Activated naive CD4-positive, alpha-beta T cell treated with anti-CD3 and anti-CD28 coated beads, Interleukin-2, amount 50 U/mL, for 24 hours (primary cell): ENCODE data around the gene CPED1.
"Not testable (repeated sequence)": the region's sequence is repeated elsewhere in the genome, so short reads cannot be mapped to it uniquely, and the experiment has no call there.

Experiments used
- H3K27ac Mint-ChIP-seq: one replicate; pipeline ENCODE4 v1.8.0; 2021; ENCODE audit warnings: mild to moderate bottlenecking, mixed read lengths
- H3K27me3 Mint-ChIP-seq: one replicate; pipeline ENCODE4 v1.8.0; 2021; ENCODE audit warnings: mixed read lengths
- H3K36me3 Mint-ChIP-seq: one replicate; pipeline ENCODE4 v1.8.0; 2021; ENCODE audit warnings: mixed read lengths
- H3K4me1 Mint-ChIP-seq: one replicate; pipeline ENCODE4 v1.8.0; 2021; ENCODE audit warnings: mixed read lengths
- H3K4me3 Mint-ChIP-seq: one replicate; pipeline ENCODE4 v1.8.0; 2021; ENCODE audit warnings: mild to moderate bottlenecking, mixed read lengths
- H3K9me3 Mint-ChIP-seq: one replicate; pipeline ENCODE4 v1.8.0; 2021; ENCODE audit warnings: mixed read lengths

The CPED1 gene

DNA sequence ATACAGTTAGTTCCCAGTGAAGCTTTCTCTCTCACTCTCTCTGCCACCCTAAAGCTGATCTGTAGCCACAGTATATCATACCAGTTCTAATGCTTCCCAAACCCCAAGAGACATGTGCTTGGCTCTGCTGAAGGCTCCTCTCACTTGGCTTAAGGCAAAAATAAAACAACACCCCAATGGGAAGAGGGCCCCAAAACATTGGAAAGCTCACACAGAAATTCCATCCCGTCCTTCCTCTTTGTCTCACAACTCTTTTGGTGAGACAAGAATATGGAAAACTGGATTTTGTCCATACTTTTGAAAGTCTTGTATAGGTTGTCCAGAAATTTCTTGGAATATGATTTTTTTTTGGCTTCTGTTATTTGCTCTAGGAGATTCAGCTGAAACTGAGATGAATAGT is 284.2 kb downstream of the CPED1 start:
- Mint-ChIP-seq H3K27me3 (peaks cover 14% of the 10 kb centered on the region), H3K4me3 (no peak overlapping the region), H3K36me3 (no peaks in the 10 kb centered on the region), H3K27ac (no peak overlapping the region), H3K9me3 (peaks cover 8% of the 10 kb centered on the region), H3K4me1 (peaks cover under 1% of the 10 kb centered on the region)

DNA sequence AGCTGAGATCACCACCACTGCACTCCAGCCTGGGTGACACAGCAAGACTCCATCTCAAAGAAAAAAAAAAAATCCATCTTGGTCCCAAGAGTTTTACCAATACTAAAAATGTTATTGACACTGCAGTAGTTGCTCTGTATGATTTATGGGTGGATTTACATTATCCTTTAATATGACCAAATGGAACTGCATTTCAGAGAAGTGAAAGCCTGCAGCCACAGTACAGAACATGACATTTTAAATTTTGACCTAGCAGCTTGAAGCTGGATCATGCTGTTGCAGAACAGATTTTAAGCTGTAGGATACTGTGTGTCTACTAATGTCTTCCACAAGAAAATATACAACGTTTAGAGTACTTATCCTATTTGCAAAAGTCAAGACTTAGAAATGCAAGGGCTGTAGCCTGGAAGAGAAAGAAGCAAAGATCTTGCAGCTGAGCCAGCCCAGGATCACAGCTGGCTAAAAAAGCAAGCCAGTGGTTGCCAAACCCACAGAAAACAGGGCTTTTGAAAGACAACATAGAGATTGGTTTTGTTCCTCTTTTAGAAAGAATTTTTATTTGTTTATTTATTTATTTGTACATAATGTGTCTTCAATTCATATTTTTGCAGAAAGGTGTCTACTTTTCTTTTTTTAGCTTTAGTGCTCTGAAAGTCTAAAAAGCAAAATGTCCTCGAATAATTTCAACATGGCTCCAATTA is 285.1 kb downstream of the CPED1 start:
- peaks cover 14% of the 10 kb centered on the region for H3K27me3 Mint-ChIP-seq
- no peak overlapping the region for H3K27ac Mint-ChIP-seq
- no peaks in the 10 kb centered on the region for H3K36me3 Mint-ChIP-seq
- H3K4me3 Mint-ChIP-seq: no peak overlapping the region
- peaks cover 8% of the 10 kb centered on the region for H3K9me3 Mint-ChIP-seq
- H3K4me1 Mint-ChIP-seq: peaks cover 7% of the 10 kb centered on the region

DNA sequence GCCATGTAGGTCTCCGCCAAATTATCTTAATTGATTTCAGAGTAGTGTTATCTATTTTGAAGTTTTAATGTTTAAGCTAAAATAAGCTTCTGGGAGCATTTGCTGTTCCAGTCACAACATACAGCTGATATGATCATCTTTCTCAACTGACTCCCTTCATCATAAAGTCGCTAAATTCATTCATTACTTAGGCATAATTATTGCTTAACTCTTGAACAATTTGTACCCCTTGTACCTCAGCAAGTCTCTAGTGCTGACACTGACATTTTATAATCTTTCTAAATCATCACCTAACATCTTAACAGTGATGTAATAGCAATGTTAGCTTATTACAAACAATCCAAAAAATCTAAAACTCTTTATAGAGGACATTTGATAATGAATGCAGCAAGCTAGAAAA is 286.0 kb downstream of the CPED1 start:
- H3K9me3 Mint-ChIP-seq: peaks cover 8% of the 10 kb centered on the region
- H3K4me3 Mint-ChIP-seq: no peak overlapping the region
- H3K27ac Mint-ChIP-seq: no peak overlapping the region
- peaks cover 12% of the 10 kb centered on the region for H3K4me1 Mint-ChIP-seq
- H3K36me3 Mint-ChIP-seq: no peaks in the 10 kb centered on the region
- H3K27me3 Mint-ChIP-seq: peaks cover 16% of the 10 kb centered on the region

DNA sequence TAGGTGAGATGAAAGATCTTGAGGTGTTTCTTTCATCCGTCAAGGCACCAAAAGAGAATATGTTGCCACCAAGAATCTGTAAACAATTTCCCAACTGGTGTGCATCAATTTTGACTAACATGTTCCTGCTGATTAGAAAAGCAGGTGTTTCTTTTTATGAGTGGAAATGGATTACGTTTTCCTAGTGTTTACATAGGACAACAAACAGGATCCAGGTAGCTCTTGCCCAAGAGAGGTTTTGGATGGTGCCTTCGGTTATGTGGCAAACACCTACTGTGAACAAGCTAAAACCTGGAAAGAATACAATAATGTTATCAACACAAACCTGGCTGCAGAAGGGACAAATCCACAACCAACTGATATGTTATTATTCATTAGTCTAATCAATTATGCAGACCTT is 286.7 kb downstream of the CPED1 start:
- H3K27ac Mint-ChIP-seq: no peak overlapping the region
- peaks cover 13% of the 10 kb centered on the region for H3K4me1 Mint-ChIP-seq
- H3K27me3 Mint-ChIP-seq: peaks cover 13% of the 10 kb centered on the region
- peaks cover 8% of the 10 kb centered on the region for H3K9me3 Mint-ChIP-seq
- H3K4me3 Mint-ChIP-seq: no peak overlapping the region
- no peaks in the 10 kb centered on the region for H3K36me3 Mint-ChIP-seq

DNA sequence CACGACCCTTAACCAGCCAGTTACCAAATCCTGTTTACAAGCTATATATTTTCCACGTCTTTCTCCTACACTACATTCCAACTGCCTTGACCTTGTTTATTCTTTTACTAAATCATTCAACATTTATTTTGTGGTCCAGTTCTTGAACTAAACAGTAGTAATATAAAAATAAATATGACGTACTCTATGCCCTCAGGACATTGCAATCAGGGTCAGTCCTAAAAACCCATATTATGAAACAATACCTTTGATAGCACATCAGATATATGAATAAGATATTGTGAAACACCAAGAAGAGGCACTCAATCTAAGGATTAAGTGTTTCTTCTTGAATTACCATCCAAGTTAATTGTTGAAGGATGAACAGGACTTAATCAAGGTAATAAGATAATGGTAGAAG is 287.8 kb downstream of the CPED1 start:
- Mint-ChIP-seq H3K27ac (no peak overlapping the region), H3K4me1 (peaks cover 13% of the 10 kb centered on the region), H3K27me3 (peaks cover 13% of the 10 kb centered on the region), H3K4me3 (no peak overlapping the region), H3K36me3 (no peaks in the 10 kb centered on the region), H3K9me3 (peaks cover 8% of the 10 kb centered on the region)

DNA sequence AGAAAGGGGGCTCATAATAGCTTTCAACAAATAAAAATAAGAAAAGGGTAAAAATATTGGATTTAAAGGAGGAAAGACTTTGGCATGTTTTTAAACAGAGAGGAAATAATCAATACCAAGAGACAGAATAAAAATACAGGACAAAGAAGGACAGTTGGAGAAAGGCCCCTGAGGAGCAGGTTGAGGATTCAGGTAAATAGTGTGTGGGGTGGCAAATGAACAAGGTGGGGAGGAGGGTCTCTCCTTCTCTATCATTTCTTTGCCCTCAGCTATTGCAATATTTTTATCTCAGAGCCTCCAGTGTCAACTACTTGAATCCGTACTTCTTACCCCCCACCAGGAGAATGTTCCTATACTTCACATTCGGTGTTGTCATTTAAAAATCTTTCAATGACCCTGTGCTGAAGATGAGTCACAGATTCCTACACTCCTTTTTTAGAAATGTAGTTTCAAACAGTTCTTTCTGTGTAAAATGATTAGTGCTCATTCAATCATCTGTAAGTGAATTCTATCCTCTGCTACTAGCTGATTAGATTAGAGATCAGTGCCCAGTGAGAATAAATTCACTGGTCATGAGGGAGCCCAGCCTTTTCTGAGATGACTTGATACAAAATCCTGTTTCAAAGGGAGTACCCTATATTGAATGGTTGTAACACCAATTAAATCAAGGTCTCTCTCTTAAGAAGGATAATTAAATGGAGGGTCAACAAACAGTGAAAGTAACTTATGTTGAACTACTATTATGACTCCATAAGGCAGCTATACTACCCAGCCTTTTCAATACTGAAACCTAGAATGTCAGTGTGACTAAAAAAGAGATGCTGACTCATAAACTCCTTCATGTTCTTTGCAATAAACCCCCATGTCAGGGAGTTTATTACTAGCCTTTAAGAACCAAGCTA is 289.9 kb downstream of the CPED1 start:
- H3K4me1 Mint-ChIP-seq: peaks cover 13% of the 10 kb centered on the region
- no peaks in the 10 kb centered on the region for H3K36me3 Mint-ChIP-seq
- peaks cover 11% of the 10 kb centered on the region for H3K27me3 Mint-ChIP-seq
- H3K27ac Mint-ChIP-seq: no peak overlapping the region
- H3K4me3 Mint-ChIP-seq: no peak overlapping the region
- H3K9me3 Mint-ChIP-seq: peaks cover 8% of the 10 kb centered on the region

DNA sequence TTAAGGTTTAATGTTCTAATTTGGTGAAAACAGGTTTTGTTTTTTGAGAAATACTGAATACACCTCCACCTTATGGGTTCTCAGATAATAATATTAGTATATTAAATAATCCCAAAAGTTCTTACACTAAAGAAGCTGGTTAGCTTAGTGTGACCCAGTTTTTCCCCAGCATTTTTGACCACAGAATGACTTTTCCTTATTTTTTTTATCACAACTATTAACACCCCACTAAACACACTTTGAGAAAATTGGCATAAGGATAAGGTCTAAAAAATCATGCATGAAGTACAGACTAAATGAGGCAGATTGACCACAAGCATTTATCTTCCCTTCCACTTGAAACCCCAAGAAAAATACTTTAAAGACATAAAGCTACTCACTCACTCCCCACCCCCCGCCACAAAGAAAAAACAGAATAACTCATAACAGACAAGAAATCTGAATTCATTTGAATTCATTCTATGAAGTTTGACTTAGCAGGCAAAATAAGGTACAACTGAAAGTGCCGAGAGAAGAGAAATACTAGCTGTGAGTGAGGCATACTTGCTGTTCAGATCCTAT is 290.6 kb downstream of the CPED1 start:
- Mint-ChIP-seq H3K4me1 (peaks cover 13% of the 10 kb centered on the region), H3K9me3 (peaks cover 8% of the 10 kb centered on the region), H3K27me3 (peaks cover 7% of the 10 kb centered on the region), H3K36me3 (no peaks in the 10 kb centered on the region), H3K27ac (no peak overlapping the region), H3K4me3 (no peak overlapping the region)

DNA sequence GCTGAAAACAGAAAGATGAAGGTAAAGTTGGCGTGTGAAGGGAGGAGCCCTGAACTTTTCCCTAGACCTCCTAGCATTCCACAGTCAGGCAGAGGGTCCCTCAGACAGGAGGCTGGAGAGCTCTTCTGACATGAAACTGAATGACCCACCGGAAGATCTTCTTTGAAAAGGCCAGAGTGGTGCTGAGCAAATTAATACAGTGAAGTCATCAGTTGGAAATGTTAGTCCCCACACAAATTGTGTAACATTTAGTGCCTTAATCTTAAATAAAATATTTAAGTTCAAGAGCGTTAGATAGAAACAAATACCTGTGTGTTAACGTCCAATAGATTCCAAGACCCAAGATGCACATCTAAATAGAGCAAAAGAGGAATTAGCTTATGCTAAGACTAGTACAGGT is 291.3 kb downstream of the CPED1 start:
- Mint-ChIP-seq H3K36me3 (no peaks in the 10 kb centered on the region), H3K4me1 (peaks cover 13% of the 10 kb centered on the region), H3K9me3 (peaks cover 8% of the 10 kb centered on the region), H3K27me3 (peaks cover 7% of the 10 kb centered on the region), H3K27ac (no peak overlapping the region), H3K4me3 (no peak overlapping the region)

DNA sequence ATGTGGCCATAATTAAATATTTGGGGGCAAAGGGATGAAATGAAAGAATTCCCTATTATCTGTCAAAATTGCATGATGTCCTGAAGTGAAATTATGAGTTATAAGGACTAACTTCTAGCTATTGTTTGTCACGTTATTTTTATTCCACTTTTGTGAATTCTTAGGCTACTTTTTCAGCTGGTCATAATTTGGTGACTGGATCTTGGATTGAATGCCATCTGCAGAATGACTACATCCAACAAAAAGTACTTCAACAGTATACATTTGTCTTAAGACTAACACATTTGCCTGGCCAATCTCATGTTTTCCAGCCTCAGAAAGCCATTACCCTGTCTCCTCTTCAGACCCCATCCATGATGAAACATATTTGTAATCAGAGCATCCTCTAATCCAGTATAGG is 292.1 kb downstream of the CPED1 start:
- H3K4me3 Mint-ChIP-seq: no peak overlapping the region
- H3K27me3 Mint-ChIP-seq: peaks cover 6% of the 10 kb centered on the region
- H3K27ac Mint-ChIP-seq: no peak overlapping the region
- H3K4me1 Mint-ChIP-seq: peaks cover 13% of the 10 kb centered on the region
- no peaks in the 10 kb centered on the region for H3K36me3 Mint-ChIP-seq
- peaks cover 8% of the 10 kb centered on the region for H3K9me3 Mint-ChIP-seq

DNA sequence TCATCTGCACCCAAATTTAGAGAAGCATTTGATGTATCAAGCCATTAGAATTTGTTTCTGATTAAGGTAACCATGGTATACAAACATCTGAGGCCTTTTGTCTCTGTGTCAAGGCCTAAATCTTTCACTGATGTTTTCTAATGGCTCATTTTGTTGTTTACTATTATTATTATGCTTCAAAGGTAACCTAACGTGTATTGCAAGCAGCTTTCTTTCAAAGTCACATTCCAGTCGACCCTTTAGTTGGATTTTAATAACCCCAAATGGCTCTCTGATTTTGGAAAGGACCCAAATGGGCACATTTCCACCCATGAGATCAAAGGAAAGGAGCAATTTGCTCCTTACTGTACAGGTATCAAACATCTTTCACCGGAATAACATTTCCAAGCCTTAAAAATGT is 293.6 kb downstream of the CPED1 start:
- H3K9me3 Mint-ChIP-seq: no peaks in the 10 kb centered on the region
- H3K27ac Mint-ChIP-seq: no peak overlapping the region
- no peaks in the 10 kb centered on the region for H3K36me3 Mint-ChIP-seq
- H3K27me3 Mint-ChIP-seq: peaks cover 3% of the 10 kb centered on the region
- peaks cover 13% of the 10 kb centered on the region for H3K4me1 Mint-ChIP-seq
- no peak overlapping the region for H3K4me3 Mint-ChIP-seq

DNA sequence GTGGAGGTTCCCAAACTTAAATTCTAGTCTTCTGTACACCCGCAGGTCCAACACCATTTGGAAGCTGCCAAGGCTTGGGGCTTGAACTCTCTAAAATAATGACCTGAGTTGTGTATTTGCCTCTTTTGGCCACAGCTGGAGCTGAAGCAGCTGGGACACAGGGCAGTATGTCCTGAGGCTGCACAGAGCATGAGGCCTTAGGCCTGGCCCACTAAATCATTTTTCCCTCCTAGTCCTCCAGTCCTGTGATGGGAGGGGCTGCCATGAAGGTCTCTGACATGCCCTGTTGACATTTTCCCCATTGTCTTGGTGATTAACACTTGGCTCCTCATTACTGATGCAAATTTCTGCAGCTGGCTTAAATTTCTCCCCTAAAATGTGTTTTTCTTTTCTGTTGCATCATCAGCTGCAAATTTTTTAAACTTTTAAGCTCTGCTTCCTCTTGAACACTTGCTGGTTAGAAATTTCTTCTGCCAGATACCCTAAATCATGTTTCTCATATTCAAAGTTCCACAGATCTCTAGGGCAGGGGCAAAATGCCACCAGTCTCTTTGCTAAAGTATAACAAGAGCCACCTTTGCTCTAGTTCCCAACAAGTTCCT is 296.7 kb downstream of the CPED1 start:
- H3K4me3 Mint-ChIP-seq: no peak overlapping the region
- H3K9me3 Mint-ChIP-seq: no peaks in the 10 kb centered on the region
- H3K4me1 Mint-ChIP-seq: no peaks in the 10 kb centered on the region
- H3K27me3 Mint-ChIP-seq: no peaks in the 10 kb centered on the region
- no peak overlapping the region for H3K27ac Mint-ChIP-seq
- H3K36me3 Mint-ChIP-seq: no peaks in the 10 kb centered on the region

DNA sequence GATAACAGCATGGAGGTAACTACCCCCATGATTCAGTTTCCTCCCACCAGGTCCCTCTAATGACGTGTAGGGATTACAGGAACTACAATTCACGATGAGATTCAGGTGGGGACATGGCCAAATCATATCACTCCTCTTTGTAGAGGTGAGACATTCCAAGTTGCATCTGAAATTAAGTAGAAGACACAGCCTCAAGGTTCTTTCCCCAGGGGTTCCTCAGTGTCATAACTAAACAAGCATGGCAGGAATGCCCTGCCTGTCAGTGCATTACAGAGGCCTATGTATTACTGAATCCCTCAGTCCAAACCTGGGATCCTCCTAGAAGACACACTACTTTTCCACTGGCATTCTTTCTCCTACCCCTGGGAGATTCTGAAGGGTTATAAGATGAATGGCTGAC is 297.7 kb downstream of the CPED1 start:
- Mint-ChIP-seq H3K36me3 (no peaks in the 10 kb centered on the region), H3K27ac (no peak overlapping the region), H3K4me3 (no peak overlapping the region), H3K4me1 (no peaks in the 10 kb centered on the region), H3K9me3 (no peaks in the 10 kb centered on the region), H3K27me3 (peaks cover under 1% of the 10 kb centered on the region)

DNA sequence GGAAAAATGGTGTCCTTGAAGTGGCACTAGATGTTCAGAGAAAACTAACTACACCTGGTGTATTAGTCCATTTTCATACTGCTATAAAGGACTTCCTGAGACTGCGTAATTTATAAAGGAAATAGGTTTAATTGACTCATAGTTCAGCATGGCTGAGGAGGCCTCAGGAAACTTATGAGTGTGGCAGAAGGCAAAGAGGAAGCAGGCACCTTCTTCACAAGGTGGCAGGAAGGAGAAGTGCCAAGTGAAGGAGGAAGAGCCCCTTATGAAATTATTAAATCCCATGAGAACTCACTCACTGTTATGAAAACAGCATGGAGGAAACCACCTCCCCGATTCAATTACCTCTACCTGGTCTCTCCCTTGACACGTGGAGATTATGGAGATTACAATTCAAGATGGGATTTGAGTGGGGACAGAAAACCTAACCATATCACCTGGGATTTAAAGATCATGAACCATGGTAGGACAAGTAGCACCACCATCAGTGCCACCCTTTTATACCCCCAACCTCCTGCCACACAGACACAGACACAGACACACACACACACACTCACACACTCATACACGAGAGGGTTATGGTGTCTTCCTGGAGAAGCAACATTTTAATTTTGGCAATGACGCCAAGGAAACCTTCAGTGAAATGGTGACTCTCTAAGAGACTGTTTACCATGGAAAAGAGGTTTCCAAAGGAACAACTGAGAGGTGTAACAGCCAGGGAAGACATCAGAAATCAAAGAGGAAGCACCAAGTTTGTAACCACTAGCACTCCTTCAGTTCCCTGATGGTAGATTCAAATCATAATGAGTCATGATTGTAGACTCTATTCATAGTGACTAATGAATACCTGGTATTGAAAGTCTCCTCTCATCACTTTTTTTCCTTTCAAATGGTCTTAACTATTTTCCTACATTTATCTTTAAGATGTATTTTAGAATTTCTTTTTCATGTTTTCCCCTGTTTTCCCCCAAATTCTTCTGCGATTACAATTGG is 298.5 kb downstream of the CPED1 start:
- H3K27me3 Mint-ChIP-seq: peaks cover 4% of the 10 kb centered on the region
- peak overlapping the region; percentile 32 for H3K27ac Mint-ChIP-seq
- H3K4me1 Mint-ChIP-seq: no peaks in the 10 kb centered on the region
- no peaks in the 10 kb centered on the region for H3K9me3 Mint-ChIP-seq
- H3K4me3 Mint-ChIP-seq: no peak overlapping the region
- no peaks in the 10 kb centered on the region for H3K36me3 Mint-ChIP-seq

DNA sequence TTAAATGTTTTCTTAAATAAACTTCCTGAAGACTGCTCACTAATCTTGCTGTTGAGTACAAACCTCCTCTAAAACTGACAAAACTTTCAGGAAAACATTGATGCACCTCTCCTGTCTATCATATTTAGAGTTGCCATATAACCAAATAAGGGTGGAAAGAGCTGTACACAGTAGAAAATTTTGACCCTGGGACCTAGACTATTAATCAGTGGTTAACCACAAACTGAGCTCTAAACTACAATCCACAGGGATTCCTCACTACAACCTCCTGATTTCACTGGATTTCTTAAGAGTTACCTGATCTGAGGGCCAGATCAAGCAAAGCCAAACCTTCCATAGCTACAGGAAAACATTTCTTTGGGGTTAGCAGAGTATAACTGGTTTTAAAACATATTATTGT is 300.4 kb downstream of the CPED1 start:
- Mint-ChIP-seq H3K27ac (no peak overlapping the region), H3K27me3 (peaks cover 6% of the 10 kb centered on the region), H3K36me3 (no peaks in the 10 kb centered on the region), H3K4me3 (no peak overlapping the region), H3K9me3 (no peaks in the 10 kb centered on the region), H3K4me1 (no peaks in the 10 kb centered on the region)

DNA sequence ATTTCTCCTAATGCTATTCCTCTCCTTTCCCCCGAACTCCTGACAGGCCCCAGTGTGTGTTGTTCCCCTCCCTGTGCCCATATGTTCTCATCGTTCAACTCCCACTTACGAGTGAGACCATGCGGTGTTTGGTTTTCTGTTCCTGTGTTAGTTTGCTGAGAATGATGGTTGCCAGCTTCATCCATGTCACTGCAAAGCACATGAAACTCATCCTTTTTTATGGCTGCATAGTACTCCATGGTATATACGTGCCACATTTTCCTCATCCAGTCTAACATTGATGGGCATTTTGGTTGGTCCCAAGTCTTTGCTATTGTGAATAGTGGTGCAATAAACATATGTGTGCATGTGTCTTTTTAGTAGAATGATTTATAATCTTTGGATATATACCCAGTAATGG is 301.4 kb downstream of the CPED1 start:
- not testable (repeated sequence) for H3K27ac Mint-ChIP-seq, H3K4me1 Mint-ChIP-seq, H3K36me3 Mint-ChIP-seq, H3K27me3 Mint-ChIP-seq, H3K4me3 Mint-ChIP-seq, H3K9me3 Mint-ChIP-seq
